BJ (cell line): ENCODE results near the gene PCDHA6. TPM values are rescaled to one million over a fixed set of nuclear protein-coding genes. Genes with fewer than 3 reads are reported as not detected.
"Not testable (repeated sequence)": the region's sequence is repeated elsewhere in the genome, so short reads cannot be mapped to it uniquely, and the experiment has no call there.

Experiments
- CTCF ChIA-PET: fragments of 350-600 bp; formaldehyde crosslinking; extraction: SDS; loops from one replicate; lab custom pipeline; 2021; ENCODE audit warnings: antibody characterized with exemption, inconsistent platforms; lab: Yijun Ruan, JAX
- POLR2A ChIA-PET: fragments of 300-600 bp; sonication (Branson Sonifier 250); formaldehyde crosslinking; extraction: SDS; loops from one replicate; lab custom pipeline; 2021; ENCODE audit warnings: antibody characterized with exemption; lab: Charles Lee
- DNase-seq: peaks from one replicate; pipeline ENCODE4 v3.0.0-alpha.2; 2011; ENCODE audit warnings: low read depth
- H3K27me3 ChIP-seq: 2 replicates; pipeline ENCODE4 v1.6.0; 2011; ENCODE audit warnings: low read length; ENCODE audit not compliant: control insufficient read depth, insufficient read depth
- H3K36me3 ChIP-seq: 2 replicates; pipeline ENCODE4 v1.5.1; 2011; ENCODE audit warnings: low read length; ENCODE audit not compliant: control insufficient read depth, insufficient read depth
- H3K4me3 ChIP-seq: 2 replicates; pipeline ENCODE4 v1.5.1; 2011; ENCODE audit warnings: low read depth, mild to moderate bottlenecking, control low read depth, low read length
- polyA plus RNA-seq: library from polyadenylated mRNA; depleted of rRNA; stranded (reverse); fragments of >200 nt; gene quantifications from 2 replicates; pipeline ENCODE4 v1.2.3, GENCODE V29; 2011
- TF ChIP-seq, protein P1 (sequence below): IDR thresholded peaks from 2 replicates; pipeline ENCODE4 v1.5.1; 2011; ENCODE audit warnings: low read depth, mild to moderate bottlenecking, control low read depth, inconsistent platforms, low read length, moderate library complexity; ENCODE audit not compliant: insufficient read depth

The PCDHA6 gene
- polyA plus RNA-seq, 1 experiment, result 0.02 TPM

DNA sequence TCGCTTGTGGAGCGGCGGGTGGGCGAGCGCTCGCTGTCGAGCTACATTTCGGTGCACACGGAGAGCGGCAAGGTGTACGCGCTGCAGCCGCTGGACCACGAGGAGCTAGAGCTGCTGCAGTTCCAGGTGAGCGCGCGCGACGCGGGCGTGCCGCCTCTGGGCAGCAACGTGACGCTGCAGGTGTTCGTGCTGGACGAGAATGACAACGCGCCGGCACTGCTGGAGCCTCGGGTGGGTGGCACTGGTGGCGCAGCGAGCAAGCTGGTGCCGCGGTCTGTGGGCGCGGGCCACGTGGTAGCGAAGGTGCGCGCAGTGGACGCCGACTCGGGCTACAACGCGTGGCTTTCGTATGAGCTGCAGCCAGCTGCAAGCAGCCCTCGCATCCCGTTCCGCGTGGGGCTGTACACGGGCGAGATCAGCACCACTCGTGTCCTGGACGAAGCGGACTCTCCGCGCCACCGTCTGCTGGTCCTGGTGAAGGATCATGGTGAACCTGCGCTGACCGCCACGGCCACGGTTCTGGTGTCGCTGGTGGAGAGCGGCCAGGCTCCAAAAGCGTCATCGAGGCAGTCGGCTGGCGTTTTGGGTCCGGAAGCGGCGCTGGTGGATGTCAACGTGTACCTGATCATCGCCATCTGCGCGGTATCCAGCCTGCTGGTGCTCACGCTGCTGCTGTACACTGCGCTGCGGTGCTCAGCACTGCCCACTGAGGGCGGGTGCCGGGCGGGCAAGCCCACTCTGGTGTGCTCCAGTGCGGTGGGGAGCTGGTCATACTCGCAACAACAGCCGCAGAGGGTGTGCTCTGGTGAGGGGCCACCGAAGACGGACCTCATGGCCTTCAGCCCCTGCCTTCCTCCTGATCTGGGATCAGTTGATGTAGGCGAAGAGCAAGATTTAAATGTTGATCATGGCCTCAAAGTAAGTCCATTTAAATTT, 15.3 kb downstream of the PCDHA6 start:
- Histone ChIP-seq H3K4me3 (no peak overlapping the region), H3K27me3 (no peaks in the 10 kb centered on the region), H3K36me3 (no peaks in the 10 kb centered on the region)
- ChIA-PET POLR2A (no interaction called here), CTCF (no interaction called here)
- TF ChIP-seq, protein P1, sequence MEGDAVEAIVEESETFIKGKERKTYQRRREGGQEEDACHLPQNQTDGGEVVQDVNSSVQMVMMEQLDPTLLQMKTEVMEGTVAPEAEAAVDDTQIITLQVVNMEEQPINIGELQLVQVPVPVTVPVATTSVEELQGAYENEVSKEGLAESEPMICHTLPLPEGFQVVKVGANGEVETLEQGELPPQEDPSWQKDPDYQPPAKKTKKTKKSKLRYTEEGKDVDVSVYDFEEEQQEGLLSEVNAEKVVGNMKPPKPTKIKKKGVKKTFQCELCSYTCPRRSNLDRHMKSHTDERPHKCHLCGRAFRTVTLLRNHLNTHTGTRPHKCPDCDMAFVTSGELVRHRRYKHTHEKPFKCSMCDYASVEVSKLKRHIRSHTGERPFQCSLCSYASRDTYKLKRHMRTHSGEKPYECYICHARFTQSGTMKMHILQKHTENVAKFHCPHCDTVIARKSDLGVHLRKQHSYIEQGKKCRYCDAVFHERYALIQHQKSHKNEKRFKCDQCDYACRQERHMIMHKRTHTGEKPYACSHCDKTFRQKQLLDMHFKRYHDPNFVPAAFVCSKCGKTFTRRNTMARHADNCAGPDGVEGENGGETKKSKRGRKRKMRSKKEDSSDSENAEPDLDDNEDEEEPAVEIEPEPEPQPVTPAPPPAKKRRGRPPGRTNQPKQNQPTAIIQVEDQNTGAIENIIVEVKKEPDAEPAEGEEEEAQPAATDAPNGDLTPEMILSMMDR, result no peak
- DNase-seq, result no peak

GRCh38 chr5:140848139-140849102, 20.7 kb downstream of the PCDHA6 start, which contains the start of gene PCDHA9:
TSS of gene PCDHA9 (plus strand) at chr5:140848382. CDS start at chr5:140848496, 114 bp downstream.
- H3K36me3 ChIP-seq, DNase-seq, H3K27me3 ChIP-seq, POLR2A ChIA-PET, H3K4me3 ChIP-seq: not testable (repeated sequence)
- CTCF ChIA-PET, result interaction anchor here (0.6 to 1.2 kb wide), 2 partner anchors 34 to 193 kb away, joined by 3 read pairs; no protein-coding TSS in a partner anchor

DNA sequence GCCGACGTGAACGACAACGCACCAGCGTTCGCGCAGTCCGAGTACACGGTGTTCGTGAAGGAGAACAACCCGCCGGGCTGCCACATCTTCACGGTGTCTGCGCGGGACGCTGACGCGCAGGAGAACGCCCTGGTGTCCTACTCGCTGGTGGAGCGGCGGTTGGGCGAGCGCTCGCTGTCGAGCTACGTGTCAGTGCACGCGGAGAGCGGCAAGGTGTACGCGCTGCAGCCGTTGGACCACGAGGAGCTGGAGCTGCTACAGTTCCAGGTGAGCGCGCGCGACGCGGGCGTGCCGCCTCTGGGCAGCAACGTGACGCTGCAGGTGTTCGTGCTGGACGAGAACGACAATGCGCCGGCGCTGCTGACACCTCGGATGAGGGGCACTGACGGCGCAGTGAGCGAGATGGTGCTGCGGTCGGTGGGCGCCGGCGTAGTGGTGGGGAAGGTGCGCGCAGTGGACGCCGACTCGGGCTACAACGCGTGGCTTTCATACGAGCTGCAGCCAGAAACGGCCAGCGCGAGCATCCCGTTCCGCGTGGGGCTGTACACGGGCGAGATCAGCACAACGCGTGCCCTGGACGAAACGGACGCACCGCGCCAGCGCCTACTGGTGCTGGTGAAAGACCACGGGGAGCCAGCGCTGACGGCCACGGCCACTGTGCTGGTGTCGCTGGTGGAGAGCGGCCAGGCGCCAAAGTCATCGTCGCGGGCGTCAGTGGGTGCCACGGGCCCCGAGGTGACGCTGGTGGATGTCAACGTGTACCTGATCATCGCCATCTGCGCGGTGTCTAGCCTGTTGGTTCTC, 22.3 kb downstream of the PCDHA6 start:
- POLR2A ChIA-PET, CTCF ChIA-PET, DNase-seq, H3K36me3 ChIP-seq, H3K27me3 ChIP-seq, H3K4me3 ChIP-seq: not testable (repeated sequence)

DNA sequence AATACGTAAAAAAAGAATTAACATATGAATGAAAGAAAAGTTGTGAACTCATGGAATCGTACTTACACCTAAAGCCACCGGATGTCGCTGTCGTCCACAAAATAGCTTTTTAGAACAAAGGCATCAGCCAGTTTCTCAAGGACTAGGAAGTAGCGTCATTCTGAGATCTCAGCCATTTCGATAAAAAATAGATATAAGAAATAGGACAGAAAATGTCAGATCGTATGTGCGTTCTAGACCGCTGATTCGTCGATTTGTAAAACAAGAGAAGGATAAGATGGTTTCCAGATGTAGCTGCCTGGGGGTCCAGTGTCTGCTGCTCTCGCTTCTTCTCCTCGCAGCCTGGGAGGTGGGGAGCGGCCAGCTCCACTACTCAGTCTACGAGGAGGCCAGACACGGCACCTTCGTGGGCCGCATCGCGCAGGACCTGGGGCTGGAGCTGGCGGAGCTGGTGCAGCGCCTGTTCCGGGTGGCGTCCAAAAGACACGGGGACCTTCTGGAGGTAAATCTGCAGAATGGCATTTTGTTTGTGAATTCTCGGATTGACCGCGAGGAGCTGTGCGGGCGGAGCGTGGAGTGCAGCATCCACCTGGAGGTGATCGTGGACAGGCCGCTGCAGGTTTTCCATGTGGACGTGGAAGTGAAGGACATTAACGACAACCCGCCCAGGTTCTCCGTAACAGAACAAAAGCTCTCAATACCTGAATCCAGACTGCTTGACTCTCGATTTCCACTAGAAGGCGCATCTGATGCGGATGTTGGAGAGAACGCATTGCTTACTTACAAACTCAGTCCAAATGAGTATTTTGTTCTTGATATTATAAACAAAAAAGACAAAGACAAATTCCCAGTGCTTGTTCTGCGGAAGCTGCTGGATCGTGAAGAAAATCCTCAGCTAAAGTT, 28.3 kb downstream of the PCDHA6 start, which contains the start of gene PCDHA10:
PCDHA10 (plus strand) TSS at position 126 of the 903 bp plus-strand sequence; CDS start at position 278, 152 bp downstream.
- Histone ChIP-seq H3K4me3 (no peak within 1 kb of the TSS), H3K27me3 (no peaks in the 10 kb centered on the region), H3K36me3 (no peaks in the 10 kb centered on the region)
- CTCF ChIA-PET, result interaction anchor here (0.6 to 0.9 kb wide), 2 partner anchors 14 to 1676 kb away, joined by 3 read pairs; no protein-coding TSS in a partner anchor
- no peak for DNase-seq
- TF ChIP-seq, protein P1, result no peak
- POLR2A ChIA-PET, result no interaction called here

DNA sequence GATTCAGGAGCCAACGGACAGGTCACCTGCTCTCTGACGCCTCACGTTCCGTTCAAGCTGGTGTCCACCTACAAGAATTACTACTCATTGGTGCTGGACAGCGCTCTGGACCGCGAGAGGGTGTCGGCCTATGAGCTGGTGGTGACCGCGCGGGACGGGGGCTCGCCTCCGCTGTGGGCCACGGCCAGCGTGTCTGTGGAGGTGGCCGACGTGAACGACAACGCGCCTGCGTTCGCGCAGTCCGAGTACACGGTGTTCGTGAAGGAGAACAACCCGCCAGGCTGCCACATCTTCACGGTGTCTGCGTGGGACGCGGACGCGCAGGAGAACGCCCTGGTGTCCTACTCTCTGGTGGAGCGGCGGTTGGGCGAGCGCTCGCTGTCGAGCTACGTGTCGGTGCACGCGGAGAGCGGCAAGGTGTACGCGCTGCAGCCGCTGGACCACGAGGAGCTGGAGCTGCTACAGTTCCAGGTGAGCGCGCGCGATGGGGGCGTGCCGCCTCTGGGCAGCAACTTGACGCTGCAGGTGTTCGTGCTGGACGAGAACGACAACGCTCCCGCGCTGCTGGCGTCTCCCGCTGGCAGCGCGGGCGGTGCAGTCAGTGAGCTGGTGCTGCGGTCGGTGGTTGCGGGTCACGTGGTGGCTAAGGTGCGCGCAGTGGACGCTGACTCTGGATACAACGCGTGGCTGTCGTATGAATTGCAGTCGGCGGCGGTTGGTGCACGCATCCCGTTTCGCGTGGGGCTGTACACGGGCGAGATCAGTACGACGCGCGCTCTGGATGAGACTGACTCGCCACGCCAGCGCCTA, 29.6 kb downstream of the PCDHA6 start:
- ChIA-PET POLR2A (no interaction called here), CTCF (no interaction called here)
- no peaks in the 10 kb centered on the region for H3K27me3 ChIP-seq
- no peak for DNase-seq
- H3K36me3 ChIP-seq, result no peaks in the 10 kb centered on the region
- TF ChIP-seq, protein P1, result no peak
- no peak overlapping the region for H3K4me3 ChIP-seq
